ENCODE data around the gene NOBOX. TPM values are rescaled to one million over a fixed set of nuclear protein-coding genes. Genes with fewer than 3 reads are reported as not detected.
A peak's percentile ranks its signal among the peaks of the same experiment; 100 is the strongest.
"Not testable (repeated sequence)": the region's sequence is repeated elsewhere in the genome, so short reads cannot be mapped to it uniquely, and the experiment has no call there.

NOBOX gene
- total RNA-seq, 1 experiment from 2014 or later = not detected

- POLR2A ChIA-PET (ENCODE audit: low non-redundant PET); H3K4me3 ChIP-seq (ENCODE audit: low read depth, low read length, poor library complexity, severe bottlenecking); intact Hi-C loops (cut with micrococcal nuclease; ENCODE audit: unreplicated experiment); H3K9me3 ChIP-seq (ENCODE audit: low read depth, low read length, poor library complexity, severe bottlenecking); CTCF ChIA-PET; H3K27ac ChIP-seq (ENCODE audit: low read depth, low read length, poor library complexity, severe bottlenecking); H3K4me1 ChIP-seq (ENCODE audit: insufficient read depth, low read length, poor library complexity, severe bottlenecking); BruUV-seq (replicated peaks); DNase-seq (ENCODE audit: low spot score); H3K27me3 ChIP-seq (replicated peaks; ENCODE audit: insufficient read depth, low read depth, low read length, poor library complexity); H3K36me3 ChIP-seq (ENCODE audit: insufficient read depth, low read length, poor library complexity, severe bottlenecking): not testable (repeated sequence)
Observed at GRCh38 chr7:144365523-144365922, 38.0 kb downstream of the NOBOX start.

GRCh38 chr7:144362061-144362460, 41.4 kb downstream of the NOBOX start:
- H3K36me3 ChIP-seq (ENCODE audit: insufficient read depth, low read length, poor library complexity, severe bottlenecking); H3K9me3 ChIP-seq (ENCODE audit: low read depth, low read length, poor library complexity, severe bottlenecking); POLR2A ChIA-PET (ENCODE audit: low non-redundant PET); CTCF ChIA-PET; H3K4me1 ChIP-seq (ENCODE audit: insufficient read depth, low read length, poor library complexity, severe bottlenecking); H3K4me3 ChIP-seq (ENCODE audit: low read depth, low read length, poor library complexity, severe bottlenecking); H3K27me3 ChIP-seq (replicated peaks; ENCODE audit: insufficient read depth, low read depth, low read length, poor library complexity); H3K27ac ChIP-seq (ENCODE audit: low read depth, low read length, poor library complexity, severe bottlenecking); BruUV-seq (replicated peaks); intact Hi-C loops (cut with micrococcal nuclease; ENCODE audit: unreplicated experiment); DNase-seq (ENCODE audit: low spot score): not testable (repeated sequence)

- BruUV-seq (replicated peaks) = not testable (repeated sequence)
Observed at GRCh38 chr7:144356860-144357259, 46.6 kb downstream of the NOBOX start.

GRCh38 chr7:144356185-144356584, 47.3 kb downstream of the NOBOX start:
- H3K27ac ChIP-seq (ENCODE audit: low read depth, low read length, poor library complexity, severe bottlenecking); intact Hi-C loops (cut with micrococcal nuclease; ENCODE audit: unreplicated experiment); H3K9me3 ChIP-seq (ENCODE audit: low read depth, low read length, poor library complexity, severe bottlenecking); DNase-seq (ENCODE audit: low spot score); H3K27me3 ChIP-seq (replicated peaks; ENCODE audit: insufficient read depth, low read depth, low read length, poor library complexity); BruUV-seq (replicated peaks); CTCF ChIA-PET; POLR2A ChIA-PET (ENCODE audit: low non-redundant PET); H3K4me1 ChIP-seq (ENCODE audit: insufficient read depth, low read length, poor library complexity, severe bottlenecking); H3K36me3 ChIP-seq (ENCODE audit: insufficient read depth, low read length, poor library complexity, severe bottlenecking); H3K4me3 ChIP-seq (ENCODE audit: low read depth, low read length, poor library complexity, severe bottlenecking): not testable (repeated sequence)

More at GRCh38 chr7:144356860-144357259, 46.6 kb downstream of the NOBOX start:
- CTCF ChIA-PET; H3K36me3 ChIP-seq (ENCODE audit: insufficient read depth, low read length, poor library complexity, severe bottlenecking); intact Hi-C loops (cut with micrococcal nuclease; ENCODE audit: unreplicated experiment); H3K4me3 ChIP-seq (ENCODE audit: low read depth, low read length, poor library complexity, severe bottlenecking); DNase-seq (ENCODE audit: low spot score); H3K27ac ChIP-seq (ENCODE audit: low read depth, low read length, poor library complexity, severe bottlenecking); POLR2A ChIA-PET (ENCODE audit: low non-redundant PET); H3K9me3 ChIP-seq (ENCODE audit: low read depth, low read length, poor library complexity, severe bottlenecking); H3K27me3 ChIP-seq (replicated peaks; ENCODE audit: insufficient read depth, low read depth, low read length, poor library complexity); H3K4me1 ChIP-seq (ENCODE audit: insufficient read depth, low read length, poor library complexity, severe bottlenecking): not testable (repeated sequence)

- H3K27ac ChIP-seq (ENCODE audit: low read depth, low read length, poor library complexity, severe bottlenecking); H3K4me3 ChIP-seq (ENCODE audit: low read depth, low read length, poor library complexity, severe bottlenecking); H3K4me1 ChIP-seq (ENCODE audit: insufficient read depth, low read length, poor library complexity, severe bottlenecking); H3K36me3 ChIP-seq (ENCODE audit: insufficient read depth, low read length, poor library complexity, severe bottlenecking); intact Hi-C loops (cut with micrococcal nuclease; ENCODE audit: unreplicated experiment); DNase-seq (ENCODE audit: low spot score); POLR2A ChIA-PET (ENCODE audit: low non-redundant PET); H3K27me3 ChIP-seq (replicated peaks; ENCODE audit: insufficient read depth, low read depth, low read length, poor library complexity); CTCF ChIA-PET; H3K9me3 ChIP-seq (ENCODE audit: low read depth, low read length, poor library complexity, severe bottlenecking): not testable (repeated sequence)
- BruUV-seq (replicated peaks) = TSS peak; percentile 46
Observed at GRCh38 chr7:144355176-144355822, 48.2 kb downstream of the NOBOX start, which contains the start of gene ARHGEF5. ARHGEF5 (plus strand) TSS chr7:144355402; CDS start chr7:144362670, 7,268 bp downstream.

- CTCF ChIA-PET; H3K4me3 ChIP-seq (ENCODE audit: low read depth, low read length, poor library complexity, severe bottlenecking); H3K4me1 ChIP-seq (ENCODE audit: insufficient read depth, low read length, poor library complexity, severe bottlenecking); intact Hi-C loops (cut with micrococcal nuclease; ENCODE audit: unreplicated experiment); H3K27me3 ChIP-seq (replicated peaks; ENCODE audit: insufficient read depth, low read depth, low read length, poor library complexity); BruUV-seq (replicated peaks); POLR2A ChIA-PET (ENCODE audit: low non-redundant PET); H3K36me3 ChIP-seq (ENCODE audit: insufficient read depth, low read length, poor library complexity, severe bottlenecking); H3K9me3 ChIP-seq (ENCODE audit: low read depth, low read length, poor library complexity, severe bottlenecking); H3K27ac ChIP-seq (ENCODE audit: low read depth, low read length, poor library complexity, severe bottlenecking): not testable (repeated sequence)
- DNase-seq (ENCODE audit: low spot score) = peak; percentile 1
Observed at GRCh38 chr7:144351667-144352066, 51.8 kb downstream of the NOBOX start.

GRCh38 chr7:144348625-144349024, 54.9 kb downstream of the NOBOX start:
- H3K4me1 ChIP-seq (ENCODE audit: insufficient read depth, low read length, poor library complexity, severe bottlenecking); H3K27me3 ChIP-seq (replicated peaks; ENCODE audit: insufficient read depth, low read depth, low read length, poor library complexity); DNase-seq (ENCODE audit: low spot score); POLR2A ChIA-PET (ENCODE audit: low non-redundant PET); H3K27ac ChIP-seq (ENCODE audit: low read depth, low read length, poor library complexity, severe bottlenecking); BruUV-seq (replicated peaks); H3K9me3 ChIP-seq (ENCODE audit: low read depth, low read length, poor library complexity, severe bottlenecking); CTCF ChIA-PET; H3K4me3 ChIP-seq (ENCODE audit: low read depth, low read length, poor library complexity, severe bottlenecking); intact Hi-C loops (cut with micrococcal nuclease; ENCODE audit: unreplicated experiment); H3K36me3 ChIP-seq (ENCODE audit: insufficient read depth, low read length, poor library complexity, severe bottlenecking): not testable (repeated sequence)
